HG02642 (cell line): Measurements from ENCODE around the gene TMTC1.

Source experiments
- ATAC-seq: cut with Tn5 transposase; IDR thresholded peaks from one replicate; pipeline ENCODE4 v1.9.1; 2021; ENCODE audit warnings: mild to moderate bottlenecking; ENCODE audit not compliant: unreplicated experiment, poor library complexity

TMTC1 gene

GRCh38 chr12:29781188-29781587, 2.6 kb downstream of the TMTC1 start:
- ATAC-seq, result no peak

DNA sequence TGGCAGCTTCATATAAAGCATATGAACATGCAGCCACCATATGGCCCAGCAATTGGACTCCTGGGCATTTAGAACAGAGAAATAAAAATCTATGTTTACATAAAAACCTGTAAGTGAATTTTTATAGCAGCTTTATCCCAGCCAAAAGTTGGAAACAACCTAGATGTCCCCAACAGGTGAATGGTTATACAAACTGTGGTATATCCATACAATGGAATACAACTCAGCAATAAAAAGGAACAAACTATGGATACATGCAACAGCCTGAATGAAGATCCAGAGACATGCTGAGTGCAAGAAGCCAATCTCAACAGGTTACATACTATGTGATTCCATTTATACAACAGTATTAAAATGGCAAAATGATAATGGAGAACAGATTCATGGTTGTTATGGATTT, 3.7 kb downstream of the TMTC1 start:
- ATAC-seq, result no peak

DNA sequence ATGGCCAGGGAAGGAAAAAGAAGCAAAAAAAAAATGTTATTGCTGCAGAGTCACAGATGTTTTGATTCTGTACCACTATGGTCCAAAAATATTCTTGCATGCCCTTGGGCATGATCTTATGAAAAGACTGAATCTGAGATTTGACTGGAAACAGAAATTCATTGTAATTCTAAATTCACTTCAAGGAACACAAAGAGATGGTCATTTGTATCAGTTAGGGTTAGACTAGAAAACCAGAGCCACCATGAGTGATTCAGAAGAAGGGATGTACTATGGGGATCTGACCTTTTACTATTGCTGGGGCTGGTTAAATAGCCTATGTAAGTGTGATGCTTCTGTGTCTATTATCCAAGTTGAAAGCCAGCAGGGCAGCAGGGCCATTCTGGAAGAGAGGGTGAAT, 5.2 kb downstream of the TMTC1 start:
- no peak for ATAC-seq

GRCh38 chr12:29773076-29773475, 10.7 kb downstream of the TMTC1 start:
- ATAC-seq, result no peak

DNA sequence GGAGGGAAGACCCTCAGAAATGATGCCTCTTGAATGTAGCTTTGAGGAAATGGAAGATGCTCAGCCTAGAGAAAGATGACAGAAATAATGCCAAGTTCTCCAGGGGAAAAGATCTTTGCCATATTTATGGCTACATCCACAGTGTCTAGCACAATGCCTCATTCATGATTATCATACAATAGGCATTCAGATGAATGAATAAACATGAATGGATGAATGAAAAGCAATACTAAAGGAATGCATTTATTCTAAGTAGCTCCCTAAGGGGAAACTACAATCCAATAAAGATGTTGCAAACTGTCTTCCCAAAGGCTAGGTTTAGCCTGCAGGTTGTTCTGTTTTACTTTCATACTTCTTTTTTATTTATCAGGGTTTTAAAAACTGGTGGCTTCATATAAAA, 12.0 kb downstream of the TMTC1 start:
- ATAC-seq, result no peak

DNA sequence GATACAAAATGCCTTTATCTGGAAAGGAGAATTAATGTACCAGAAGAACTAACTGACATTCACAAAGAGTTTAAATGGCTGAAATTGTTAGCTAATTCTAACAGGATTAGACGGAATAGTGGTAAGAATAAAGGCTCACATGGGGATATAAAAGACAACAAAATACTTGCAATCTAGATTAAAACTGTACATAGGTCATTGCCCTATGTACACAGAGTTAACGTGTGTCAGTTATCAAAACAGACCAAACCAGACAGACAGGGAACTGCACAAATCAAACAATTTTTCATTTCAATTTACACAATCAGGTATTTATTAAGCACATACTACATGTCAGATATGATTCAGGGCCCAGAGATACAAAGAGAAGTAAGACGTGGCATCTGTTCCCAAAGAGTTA, 12.6 kb downstream of the TMTC1 start:
- ATAC-seq, result no peak

DNA sequence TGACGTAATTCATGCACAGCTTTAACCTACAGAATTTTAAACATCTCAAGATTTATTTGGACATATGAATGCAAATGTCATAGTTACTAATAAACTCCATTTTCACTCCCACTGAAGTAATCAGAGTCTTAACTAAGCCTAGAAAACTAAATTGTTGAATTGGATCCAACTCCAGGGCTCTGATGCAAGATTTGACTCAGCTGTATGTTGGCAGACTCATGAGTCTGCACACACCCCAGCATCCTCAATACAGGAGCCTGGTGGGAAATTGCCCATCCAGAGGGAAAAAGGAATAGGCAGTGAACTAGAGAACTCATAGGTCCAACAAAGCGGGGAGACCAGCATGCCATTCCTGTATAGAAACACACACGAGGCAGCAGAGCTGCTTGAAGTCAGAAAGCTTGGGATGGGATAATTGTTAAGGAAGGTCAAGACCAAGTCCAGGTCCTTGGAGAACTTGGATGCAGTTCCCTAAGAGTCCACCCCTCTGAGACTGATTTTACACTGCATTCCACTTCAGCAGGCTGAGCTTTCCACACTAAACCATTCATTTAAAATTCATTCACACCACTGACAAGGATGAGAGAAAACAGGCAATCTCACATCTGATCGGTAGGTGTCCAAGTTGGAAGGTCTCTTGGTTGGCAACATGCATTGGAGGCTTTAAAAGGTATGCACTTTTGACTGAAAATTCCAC, 14.4 kb downstream of the TMTC1 start:
- no peak for ATAC-seq

DNA sequence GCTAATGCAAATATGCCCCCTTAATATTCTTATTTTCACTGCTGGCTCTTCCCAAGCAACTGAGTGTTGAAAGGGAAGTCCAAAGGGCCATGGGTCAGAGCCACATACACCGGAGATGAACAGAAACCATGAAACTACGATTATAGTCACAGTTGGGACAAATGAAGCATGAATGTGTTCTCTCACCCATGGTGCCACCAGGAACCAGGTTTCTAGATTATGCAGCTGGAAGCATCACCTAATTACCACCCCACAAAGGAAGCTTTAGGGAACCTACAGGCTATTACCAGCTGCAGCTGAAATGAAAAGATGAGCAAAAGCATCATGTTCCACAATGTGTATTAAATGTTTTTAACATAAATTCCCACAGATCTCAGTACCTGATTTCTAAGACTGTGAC, 15.4 kb downstream of the TMTC1 start:
- ATAC-seq, result no peak

DNA sequence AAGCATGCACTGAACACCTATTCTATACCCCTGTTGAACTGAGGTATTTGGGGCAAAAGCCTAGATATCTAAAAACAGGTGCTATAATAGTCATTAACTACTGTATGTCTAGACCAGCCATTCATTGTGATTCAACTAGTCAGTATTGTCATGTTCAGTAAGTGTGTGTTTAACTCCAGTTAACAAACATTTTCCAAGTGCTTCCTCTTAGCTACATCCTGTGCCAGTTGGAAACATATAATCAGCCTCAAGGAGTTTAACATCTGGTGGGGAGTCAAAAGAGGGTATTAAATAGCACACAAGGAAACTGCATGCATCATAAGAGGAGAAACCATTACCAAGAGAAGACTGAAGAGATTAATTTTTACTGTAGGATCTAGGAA, 20.4 kb downstream of the TMTC1 start:
- no peak for ATAC-seq

DNA sequence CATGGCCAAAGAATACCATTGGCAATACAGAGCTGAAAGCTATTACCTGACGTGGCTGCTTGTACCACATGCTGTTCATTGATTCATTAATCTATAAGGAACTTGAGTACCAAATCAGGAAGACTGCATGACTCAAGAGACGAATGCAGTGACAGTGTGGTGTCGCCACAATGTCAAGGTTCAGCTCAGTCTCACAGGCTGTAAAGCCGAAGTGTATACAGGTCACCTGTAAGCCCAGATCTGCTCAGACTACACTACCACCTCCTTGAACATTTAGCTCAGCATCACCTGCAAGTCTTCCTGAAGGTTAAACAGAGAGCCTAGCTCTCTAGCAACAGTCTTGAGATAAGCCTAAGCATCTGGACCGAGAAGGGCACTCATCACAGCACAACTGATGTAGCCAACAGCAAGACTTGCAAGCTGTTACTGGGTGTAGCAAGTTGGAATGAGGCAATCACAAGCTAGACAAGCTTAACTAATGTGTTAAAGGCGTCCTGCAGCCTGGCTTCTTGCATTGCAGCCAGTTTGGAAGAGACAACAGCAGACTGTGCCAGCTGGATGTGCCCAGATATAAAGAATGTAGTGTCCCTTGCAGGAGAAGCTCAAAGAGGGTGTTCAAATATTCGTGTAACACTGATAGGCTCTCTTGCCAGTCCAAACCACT, 21.0 kb downstream of the TMTC1 start:
- no peak for ATAC-seq

DNA sequence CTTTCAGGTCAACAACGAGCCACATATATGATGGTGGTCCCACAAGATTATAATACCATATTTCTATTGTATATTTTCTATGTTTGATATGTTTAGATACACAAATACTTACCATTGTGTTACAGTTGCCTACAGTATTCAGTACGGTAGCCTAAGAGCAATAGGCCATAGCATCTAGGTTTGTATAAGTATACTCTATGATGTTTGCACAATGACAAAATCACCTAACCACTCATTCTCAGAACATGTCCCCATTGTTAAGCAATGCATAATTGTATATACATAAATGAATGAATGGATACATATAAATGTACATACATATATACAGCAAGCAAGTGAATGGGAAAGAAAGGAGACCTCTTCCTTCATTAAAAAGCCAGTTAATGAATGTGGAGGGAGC, 23.8 kb downstream of the TMTC1 start:
- ATAC-seq, result no peak

DNA sequence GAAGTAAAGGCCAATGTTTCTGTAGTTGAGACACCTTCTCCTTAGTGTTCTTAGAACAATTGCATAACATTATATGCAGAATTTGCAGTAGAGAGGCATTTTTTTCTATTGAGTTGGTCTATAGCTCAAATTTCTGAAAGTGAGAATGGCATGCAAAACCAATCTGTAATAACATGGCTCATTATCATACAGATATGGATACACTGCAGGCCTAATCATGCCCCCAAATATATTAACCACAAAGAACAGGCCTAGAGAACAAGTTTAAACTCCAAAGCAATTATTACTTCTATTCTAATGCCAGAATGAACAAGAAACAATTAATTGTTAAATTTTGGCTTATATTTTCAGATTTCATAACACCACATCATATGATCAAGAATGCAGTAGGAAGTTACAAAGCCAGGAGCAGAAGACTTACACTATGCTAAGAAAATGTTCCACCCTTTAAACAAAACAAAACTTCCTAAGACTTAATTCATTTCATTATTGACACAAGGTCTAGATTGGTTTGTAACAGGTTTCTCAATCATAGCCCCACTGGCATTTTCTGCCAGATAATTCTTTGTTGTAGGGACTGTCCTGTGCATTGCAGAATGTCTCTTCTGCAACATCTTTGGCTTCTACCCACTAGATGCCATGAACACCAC, 26.9 kb downstream of the TMTC1 start:
- ATAC-seq, result no peak

DNA sequence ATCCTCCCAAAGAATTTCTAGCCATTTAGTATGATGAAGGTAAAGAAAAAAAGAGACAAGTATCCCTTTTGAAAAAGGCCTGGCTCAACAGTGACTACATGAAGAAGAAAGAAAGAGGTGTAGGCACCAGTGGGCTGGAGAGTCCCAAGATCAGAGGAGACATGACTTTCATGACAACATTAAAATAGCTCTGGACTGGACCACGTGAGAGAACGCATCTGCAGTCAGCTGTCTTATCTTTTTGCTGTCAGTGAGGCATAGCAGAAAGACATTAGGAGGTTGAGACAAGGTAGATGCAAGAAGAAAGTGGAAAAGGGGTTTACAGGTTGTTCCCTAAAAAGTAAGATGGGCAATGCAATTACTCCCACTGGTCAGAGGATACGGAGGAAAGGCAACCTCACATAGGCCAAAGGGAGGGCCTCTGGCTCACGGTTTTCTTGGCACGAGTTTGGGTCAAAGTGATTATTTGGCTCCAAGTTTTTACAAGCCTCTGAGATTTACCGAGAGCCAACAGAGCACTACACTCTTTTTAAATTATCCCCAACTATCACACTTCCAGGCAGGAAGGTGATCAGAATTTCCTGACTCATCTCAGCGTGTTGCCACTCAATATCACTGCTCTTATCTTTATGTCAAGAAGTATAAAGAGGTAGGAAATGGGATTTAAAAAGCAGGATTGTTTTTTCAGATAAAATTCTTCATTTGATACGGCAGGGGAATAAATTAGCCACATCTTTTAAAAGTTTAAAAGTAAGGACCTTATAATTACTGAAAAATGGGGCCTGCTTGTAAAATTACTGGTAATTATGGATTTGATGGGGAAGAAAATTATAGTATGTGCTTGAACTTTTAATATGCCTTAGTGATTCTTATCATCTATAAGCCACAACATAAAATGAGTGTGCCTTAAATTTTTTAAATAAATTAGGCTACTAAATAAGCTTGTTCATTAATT, 29.2 kb downstream of the TMTC1 start:
- no peak for ATAC-seq

- ATAC-seq, result no peak
Measured at GRCh38 chr12:29752121-29752520, 31.6 kb downstream of the TMTC1 start.

DNA sequence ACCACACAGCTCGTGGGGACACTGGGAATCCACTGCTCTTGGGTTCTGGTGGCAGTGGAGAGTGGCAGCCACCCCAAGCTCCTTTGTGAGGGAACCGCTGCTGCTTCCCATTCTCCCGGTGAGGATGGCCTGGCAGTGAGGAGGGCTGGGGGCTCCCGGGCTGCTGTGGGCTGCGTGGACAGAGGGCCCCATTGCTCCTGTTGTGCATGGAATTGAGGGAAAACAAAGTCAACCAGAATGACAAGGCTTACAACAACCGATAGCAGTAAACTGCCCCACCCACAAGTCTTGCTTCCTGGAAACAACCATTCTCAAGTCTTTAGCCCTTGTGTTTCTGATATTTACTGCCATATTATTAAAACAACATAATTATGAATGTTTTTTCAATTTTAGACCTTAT, 32.1 kb downstream of the TMTC1 start:
- no peak for ATAC-seq

DNA sequence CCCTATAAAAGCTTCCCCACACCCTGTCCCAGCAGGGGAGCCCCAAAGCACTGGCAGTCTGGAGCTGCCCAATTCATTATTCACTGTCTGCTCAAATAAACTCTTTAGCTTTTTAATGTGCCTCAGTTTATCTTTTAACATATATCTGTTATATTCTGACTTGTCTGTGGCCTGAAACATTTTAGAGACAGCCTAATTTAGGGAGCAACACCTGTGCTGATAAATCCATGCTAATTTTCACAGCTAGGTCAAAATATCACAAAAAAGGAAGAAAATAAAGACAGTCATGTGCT, 32.9 kb downstream of the TMTC1 start:
- no peak for ATAC-seq

DNA sequence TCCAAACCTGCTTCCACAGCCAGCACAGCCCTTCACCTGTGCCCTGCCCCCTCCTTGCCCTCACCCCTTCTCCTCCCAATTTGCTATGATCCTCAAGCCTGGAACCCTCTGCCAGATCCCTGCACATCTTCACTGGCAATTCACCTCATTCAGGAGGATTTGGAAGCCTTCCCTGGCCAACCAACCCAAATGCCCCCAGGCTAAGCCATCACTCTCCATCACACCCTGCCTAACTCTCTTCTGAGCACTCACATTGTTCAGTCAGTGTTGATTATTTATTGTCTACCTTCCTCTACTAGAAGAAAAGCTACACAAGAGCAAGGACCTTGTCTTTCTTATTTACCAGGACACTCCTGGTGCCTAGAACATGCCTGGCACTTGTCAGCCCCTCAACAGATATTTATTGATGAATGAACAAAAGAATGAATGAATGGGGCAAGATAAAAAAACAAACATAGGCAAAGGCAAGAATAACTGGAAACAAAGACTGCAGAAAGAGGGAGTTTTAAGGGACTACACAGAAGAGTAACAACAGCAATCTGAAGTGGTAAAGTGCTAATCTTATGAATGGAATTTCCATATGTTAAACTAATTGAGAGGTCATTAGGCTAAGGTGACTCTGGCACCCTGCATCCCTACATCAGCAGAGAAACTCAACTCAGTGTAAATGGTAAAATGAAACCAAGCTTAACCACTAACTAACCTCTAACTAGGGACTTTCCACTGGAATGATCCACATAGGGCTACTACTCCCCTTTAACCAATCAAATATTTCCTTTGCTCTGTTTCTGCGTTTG, 33.4 kb downstream of the TMTC1 start:
- ATAC-seq, result peak; percentile 92

DNA sequence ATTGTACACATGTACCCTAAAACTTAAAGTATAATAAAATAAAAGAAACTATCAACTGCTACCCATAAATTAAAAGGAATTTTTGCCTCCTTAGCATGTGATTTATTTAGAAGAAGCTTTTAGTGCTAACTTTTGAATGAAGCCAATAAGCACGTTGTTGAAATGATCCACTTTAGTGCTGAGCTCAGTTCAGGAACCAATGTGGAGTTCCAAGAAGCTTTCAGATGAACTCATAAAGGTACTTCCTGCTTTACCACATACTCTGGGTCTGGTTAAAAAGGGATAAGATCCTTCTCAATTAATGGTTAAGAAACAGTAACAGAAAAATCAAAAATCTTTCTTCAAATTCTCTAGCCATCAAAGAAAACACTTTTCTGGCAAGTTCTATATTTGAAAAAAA, 39.4 kb downstream of the TMTC1 start:
- ATAC-seq, result no peak

DNA sequence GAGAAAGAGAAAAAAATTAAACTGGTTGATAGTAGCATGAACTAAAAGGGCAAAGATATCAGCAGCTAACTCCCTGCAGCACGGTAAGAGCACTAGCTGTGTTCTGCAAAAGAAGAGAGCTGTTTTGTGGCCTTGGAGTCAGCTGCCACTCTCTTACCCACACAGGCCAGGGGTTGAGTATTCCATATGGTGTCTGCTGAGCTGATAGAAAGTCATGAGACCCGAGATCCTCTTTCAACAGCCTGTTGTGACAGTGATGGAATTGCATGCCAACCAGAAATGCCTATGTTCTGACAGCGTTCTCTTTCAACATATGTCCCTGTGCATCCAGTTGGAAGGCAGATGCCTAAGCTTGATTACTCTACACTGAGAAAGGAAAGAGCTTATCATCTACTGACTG, 39.9 kb downstream of the TMTC1 start:
- no peak for ATAC-seq

DNA sequence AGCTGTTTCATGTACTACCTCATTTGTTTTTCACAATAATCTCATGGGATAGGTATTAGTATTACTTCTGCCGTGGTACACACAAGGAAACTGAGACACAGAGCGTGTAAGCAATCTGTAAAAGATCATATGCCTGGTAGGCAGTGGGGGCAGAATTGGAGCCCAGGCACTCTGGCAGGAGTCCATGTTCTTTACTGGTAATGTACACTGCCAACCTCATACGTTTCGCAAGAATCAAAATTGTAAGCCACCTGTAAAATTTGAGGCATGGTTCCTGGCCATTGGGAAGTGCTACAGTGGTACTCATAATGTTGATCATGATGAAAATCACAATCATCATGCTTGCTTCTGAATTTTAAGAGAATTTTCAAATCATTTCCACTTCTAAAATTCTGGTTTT, 40.7 kb downstream of the TMTC1 start:
- no peak for ATAC-seq
